ENCODE measurements around the gene TNKS1BP1. TPM values are rescaled to one million over a fixed set of nuclear protein-coding genes. Genes with fewer than 3 reads are reported as not detected.

TNKS1BP1 gene
- total and polyA plus RNA-seq, 2 experiments from 2014 or later = 64.2 to 72.2 TPM

- H3K4me1 ChIP-seq (ENCODE audit: insufficient read depth) = peaks cover 22% of the 10 kb centered on the region
- no peak overlapping the region for H3K4me3 ChIP-seq
- H3K27me3 ChIP-seq (ENCODE audit: insufficient read depth) = peaks cover 4% of the 10 kb centered on the region; the same call in 1 of the 2 replicates
- ATAC-seq = no peak
- no peaks in the 10 kb centered on the region for H3K36me3 ChIP-seq (ENCODE audit: insufficient read depth)
- H3F3A ChIP-seq (replicated peaks; ENCODE audit: low read depth) = 0 out of 2 replicates have a peak, but pooled peaks cover 6% of the 10 kb centered on the region
- H3K27ac Mint-ChIP-seq = no peak overlapping the region
- H3K9me3 Mint-ChIP-seq = peaks cover 6% of the 10 kb centered on the region
- H3K4me1 Mint-ChIP-seq = peaks cover 30% of the 10 kb centered on the region
- H3K4me2 ChIP-seq = no peak overlapping the region
- H2AFZ ChIP-seq = no peak overlapping the region; the same call in 1 of the 2 replicates
- no peaks in the 10 kb centered on the region for H4K20me1 ChIP-seq (replicated peaks; ENCODE audit: insufficient read depth)
- TF ChIP-seq NANOG (IDR thresholded peaks at IDR 0.05; ENCODE audit: borderline replicate concordance) = no peak
- no peak for TF ChIP-seq REST (IDR thresholded peaks at IDR 0.05; ENCODE audit: unreplicated experiment)
- TF ChIP-seq POLR2AphosphoS5 (IDR thresholded peaks at IDR 0.05; ENCODE audit: low read depth) = no peak
- TF ChIP-seq ZNF114 (CRISPR knock-in tag; IDR thresholded peaks at IDR 0.05) = no peak
- no peak for TF ChIP-seq EZH2phosphoT487 (IDR thresholded peaks at IDR 0.05; ENCODE audit: unreplicated experiment)
- TF ChIP-seq ETS1 (IDR thresholded peaks at IDR 0.05) = no peak
- TF ChIP-seq ZNF462 (CRISPR knock-in tag; IDR thresholded peaks at IDR 0.05) = no peak
- TF ChIP-seq EZH2 (IDR thresholded peaks at IDR 0.05; ENCODE audit: low read depth, unreplicated experiment) = no peak
- TF ChIP-seq JUNB (IDR thresholded peaks at IDR 0.05; ENCODE audit: unreplicated experiment) = no peak
- no peak for TF ChIP-seq CREB1 (CRISPR knock-in tag; IDR thresholded peaks at IDR 0.05; ENCODE audit: low read depth)
- no peak for TF ChIP-seq ZNF331 (CRISPR knock-in tag; IDR thresholded peaks at IDR 0.05; ENCODE audit: low read depth)
- no peak for TF ChIP-seq CTCF (conservative IDR thresholded peaks at IDR 0.05; ENCODE audit: low read depth in 2 of 2)
- no peaks in the 10 kb centered on the region; the same call in 2 of the 3 replicates for H3K36me3 Mint-ChIP-seq (ENCODE audit: low read depth)
- H3K9me2 ChIP-seq (ENCODE audit: insufficient read depth) = no peaks in the 10 kb centered on the region
- H3K27me3 Mint-ChIP-seq (ENCODE audit: insufficient read depth, low read depth, poor library complexity) = peaks cover 26% of the 10 kb centered on the region
- no peak overlapping the region for H3K27ac ChIP-seq (ENCODE audit: low read depth)
- H3K79me2 ChIP-seq (replicated peaks; ENCODE audit: insufficient read depth) = no peaks in the 10 kb centered on the region
- no peak overlapping the region for H3K4me3 Mint-ChIP-seq
- DNase-seq (ENCODE audit: low spot score) = no peak
These were observed 24.0 kb upstream of the TNKS1BP1 start for GRCh38 chr11:57348636-57349313.

Data from GM23338 (cell line).